ENCODE data around the gene CYB561D2. TPM values are rescaled to one million over a fixed set of nuclear protein-coding genes. Genes with fewer than 3 reads are reported as not detected.

Gene CYB561D2
- total RNA-seq, 2 experiments from 2014 or later, result 18.7 to 28.0 TPM

- Histone ChIP-seq H4K20me1 (ENCODE audit: insufficient read depth, low read length) (no peaks in the 10 kb centered on the region), H3K79me2 (ENCODE audit: insufficient read depth, low read depth, low read length) (no peaks in the 10 kb centered on the region), H3K9me2 (ENCODE audit: insufficient read depth, low read length) (no peaks in the 10 kb centered on the region), H3K36me3 (ENCODE audit: insufficient read depth, low read length) (peaks cover 10% of the 10 kb centered on the region; the same call in 1 of the 2 replicates), H3K4me3 (ENCODE audit: low read depth, low read length, poor library complexity, severe bottlenecking) (no peak overlapping the region), H3K9me3 (ENCODE audit: low read length) (no peaks in the 10 kb centered on the region), H2AFZ (ENCODE audit: low read length) (no peak overlapping the region), H3K4me1 (ENCODE audit: insufficient read depth, low read length, poor library complexity, severe bottlenecking) (peaks cover 49% of the 10 kb centered on the region), H3K27ac (ENCODE audit: low read depth, low read length, poor library complexity, severe bottlenecking) (peak overlapping the region; percentile 18), H3K4me2 (ENCODE audit: low read length) (peak overlapping the region; percentile 73; the same call in 1 of the 2 replicates)
- TF ChIP-seq CTCF (conservative IDR thresholded peaks at IDR 0.05; ENCODE audit: low read length), result no peak
- no peak for TF ChIP-seq EZH2phosphoT487 (IDR thresholded peaks at IDR 0.05; ENCODE audit: borderline replicate concordance, low read depth, low read length)
- POLR2A ChIA-PET, result interaction anchor here (1.1 kb wide), 1 partner anchor 18 kb away, joined by 4 read pairs; no protein-coding TSS in a partner anchor
- no TSS peak for BruUV-seq (replicated peaks)
- intact Hi-C loops (cut with micrococcal nuclease; ENCODE audit: unreplicated experiment), result no loop called here
- no peak for DNase-seq (ENCODE audit: low spot score)
- CTCF ChIA-PET (ENCODE audit: unreplicated experiment), result no interaction called here
Measured at GRCh38 chr3:50319181-50319893, 31.3 kb upstream of the CYB561D2 start.

- Histone ChIP-seq H3K4me1 (ENCODE audit: insufficient read depth, low read length, poor library complexity, severe bottlenecking) (peaks cover 49% of the 10 kb centered on the region), H3K9me3 (ENCODE audit: low read length) (no peaks in the 10 kb centered on the region), H3K9me2 (ENCODE audit: insufficient read depth, low read length) (no peaks in the 10 kb centered on the region), H3K36me3 (ENCODE audit: insufficient read depth, low read length) (peaks cover 15% of the 10 kb centered on the region; the same call in 1 of the 2 replicates), H4K20me1 (ENCODE audit: insufficient read depth, low read length) (no peaks in the 10 kb centered on the region), H3K4me2 (ENCODE audit: low read length) (peak overlapping the region; percentile 73), H3K4me3 (ENCODE audit: low read depth, low read length, poor library complexity, severe bottlenecking) (peak overlapping the region; percentile 72), H3K27ac (ENCODE audit: low read depth, low read length, poor library complexity, severe bottlenecking) (peak overlapping the region; percentile 51), H3K79me2 (ENCODE audit: insufficient read depth, low read depth, low read length) (no peaks in the 10 kb centered on the region), H2AFZ (ENCODE audit: low read length) (no peak overlapping the region)
- no peak for DNase-seq (ENCODE audit: low spot score)
- ChIA-PET POLR2A (interaction anchor here (0.9 to 1.1 kb wide), 2 partner anchors 14 to 17 kb away, joined by 5 to 6 read pairs; no protein-coding TSS in a partner anchor), CTCF (ENCODE audit: unreplicated experiment) (interaction anchor here (0.6 kb wide), 1 partner anchor 28 kb away, joined by 3 read pairs; no protein-coding TSS in a partner anchor)
- TF ChIP-seq CTCF (conservative IDR thresholded peaks at IDR 0.05; ENCODE audit: low read length) (no peak), EZH2phosphoT487 (IDR thresholded peaks at IDR 0.05; ENCODE audit: borderline replicate concordance, low read depth, low read length) (no peak)
- BruUV-seq (replicated peaks), result TSS peak; percentile 35
- intact Hi-C loops (cut with micrococcal nuclease; ENCODE audit: unreplicated experiment), result loop anchor here (5.0 kb wide), 1 partner anchor 93 kb away; no protein-coding TSS in a partner anchor
Measured at GRCh38 chr3:50319894-50320625, 30.6 kb upstream of the CYB561D2 start.
